Smooth muscle cell (in vitro differentiated cells): ENCODE results near the gene SMNDC1. TPM values are rescaled to one million over a fixed set of nuclear protein-coding genes. Genes with fewer than 3 reads are reported as not detected.

ENCODE experiments used
- DNase-seq: peaks from one replicate; lab custom pipeline; 2025; ENCODE audit not compliant: unreplicated experiment; lab: John Stamatoyannopoulos, UW
- H2AFZ ChIP-seq: fragments of 200-600 bp; sonication (generic); 2 replicates; pipeline ENCODE4 v1.6.0; 2016; ENCODE audit warnings: antibody characterized with exemption, low read depth, mild to moderate bottlenecking
- H3F3A ChIP-seq: fragments of 200-600 bp; sonication (generic); 2 replicates; pipeline ENCODE4 v1.6.0; 2017; ENCODE audit warnings: antibody characterized with exemption, low read depth
- H3K27ac ChIP-seq: fragments of 200-600 bp; sonication (generic); 2 replicates; pipeline ENCODE4 v1.5.1; 2016; ENCODE audit warnings: low read depth, mild to moderate bottlenecking
- H3K27me3 ChIP-seq: fragments of 200-600 bp; sonication (generic); 2 replicates; pipeline ENCODE4 v1.6.1; 2016; ENCODE audit warnings: low read depth, mild to moderate bottlenecking
- H3K36me3 ChIP-seq: fragments of 200-600 bp; sonication (generic); 2 replicates; pipeline ENCODE4 v1.5.1; 2016; ENCODE audit warnings: low read depth
- H3K4me1 ChIP-seq: fragments of 200-600 bp; sonication (generic); 2 replicates; pipeline ENCODE4 v1.5.1; 2016; ENCODE audit warnings: low read depth
- H3K4me2 ChIP-seq: fragments of 200-600 bp; sonication (generic); 2 replicates; pipeline ENCODE4 v1.6.0; 2016; ENCODE audit warnings: mild to moderate bottlenecking
- H3K4me3 ChIP-seq: fragments of 200-600 bp; sonication (generic); 2 replicates; pipeline ENCODE4 v1.5.1; 2016; ENCODE audit warnings: mild to moderate bottlenecking
- H3K79me2 ChIP-seq: fragments of 200-600 bp; sonication (generic); 2 replicates; pipeline ENCODE4 v1.6.0; 2016; ENCODE audit warnings: low read depth, mild to moderate bottlenecking
- H3K9ac ChIP-seq: fragments of 200-600 bp; sonication (generic); 2 replicates; pipeline ENCODE4 v1.6.0; 2016; ENCODE audit warnings: low read depth
- H3K9me3 ChIP-seq: fragments of 200-600 bp; sonication (generic); replicated peaks from 2 replicates; pipeline ENCODE4 v1.5.1; 2016; ENCODE audit warnings: low read depth
- H4K20me1 ChIP-seq: fragments of 200-600 bp; sonication (generic); 2 replicates; pipeline ENCODE4 v1.6.0; 2016; ENCODE audit warnings: low read depth
- WGBS: methylation state at CpG from one replicate; pipeline ENCODE4 v1.1.7; 2016; ENCODE audit warnings: low lambda C conversion rate; 5-methylcytosine and 5-hydroxymethylcytosine counted together
- polyA plus RNA-seq: library from polyadenylated mRNA; unstranded; fragments of >200 nt; fragmentation: Nextera tagmentation; extraction: Ambion mirVana; gene quantifications from 2 replicates; pipeline ENCODE4 v1.2.1, GENCODE V29; 2016
- total RNA-seq: library from RNA; depleted of rRNA; stranded (reverse); fragments of >200 nt; gene quantifications from 2 replicates; pipeline ENCODE4 v1.2.3, GENCODE V29; 2014
- TF ChIP-seq, protein P1 (sequence below): fragments of 200-600 bp; sonication (generic); IDR thresholded peaks from 2 replicates; pipeline ENCODE4 v1.5.1; 2017; ENCODE audit warnings: borderline replicate concordance, mild to moderate bottlenecking, antibody characterized with exemption; ENCODE audit not compliant: insufficient read depth, poor library complexity, severe bottlenecking

The SMNDC1 gene
- total and polyA plus RNA-seq, 2 experiments from 2014 or later, result 17.7 to 22.2 TPM

DNA sequence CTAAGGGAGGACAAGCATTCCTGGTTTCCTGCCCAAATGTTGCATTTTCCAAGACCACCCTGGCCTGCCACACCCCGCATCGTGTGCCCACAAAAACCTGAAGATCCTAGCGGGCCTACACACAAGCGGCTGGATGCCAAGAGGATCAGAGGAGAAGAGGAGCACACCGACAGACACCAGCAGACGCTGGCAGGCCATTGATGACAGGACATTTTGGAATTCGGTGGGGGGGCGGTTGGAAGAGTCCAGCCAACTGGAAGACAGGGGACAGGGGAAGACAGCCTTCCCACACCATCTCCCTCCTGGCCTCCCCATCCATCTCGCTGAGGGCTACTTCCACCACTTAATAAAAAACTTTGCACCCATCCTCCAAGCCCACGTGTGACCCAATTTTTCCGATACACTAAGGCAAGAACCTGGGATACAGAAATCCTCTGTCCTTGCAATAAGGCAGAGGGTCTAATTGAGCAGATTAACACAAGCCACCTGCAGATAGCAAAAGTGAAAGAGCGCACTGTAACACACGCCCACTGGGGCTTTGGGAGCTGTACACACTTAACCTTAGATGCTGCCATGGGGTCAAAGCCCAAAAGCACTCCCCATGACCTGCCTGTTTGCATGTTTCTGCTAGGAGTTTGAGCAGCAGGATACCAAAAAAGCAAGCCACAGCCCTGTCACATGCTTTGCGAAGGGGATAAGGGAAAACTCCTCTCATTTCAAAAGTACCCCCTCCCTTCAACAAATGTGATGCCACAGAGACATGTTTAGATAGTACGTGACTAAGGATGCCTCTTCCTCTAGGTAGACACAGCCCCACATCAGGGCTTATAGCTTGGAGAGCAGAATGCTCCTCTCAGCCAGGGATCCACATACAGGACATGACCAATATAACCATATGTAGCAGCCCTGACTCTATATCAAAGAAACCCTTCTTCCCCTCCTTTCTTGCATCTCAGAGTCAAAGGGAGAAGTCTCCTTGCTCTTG lies 13.4 kb upstream of the SMNDC1 start:
- Histone ChIP-seq H3F3A (peaks cover 5% of the 10 kb centered on the region), H3K27me3 (peaks cover 9% of the 10 kb centered on the region), H3K27ac (no peak overlapping the region), H3K4me2 (no peak overlapping the region), H3K36me3 (no peaks in the 10 kb centered on the region), H2AFZ (no peak overlapping the region), H4K20me1 (no peaks in the 10 kb centered on the region), H3K9ac (no peak overlapping the region), H3K79me2 (no peaks in the 10 kb centered on the region), H3K9me3 (no peaks in the 10 kb centered on the region), H3K4me1 (no peaks in the 10 kb centered on the region), H3K4me3 (no peak overlapping the region)
- 86% methylated on average over 15 of the region's 15 CpGs for WGBS
- no peak for DNase-seq
- TF ChIP-seq, protein P1, sequence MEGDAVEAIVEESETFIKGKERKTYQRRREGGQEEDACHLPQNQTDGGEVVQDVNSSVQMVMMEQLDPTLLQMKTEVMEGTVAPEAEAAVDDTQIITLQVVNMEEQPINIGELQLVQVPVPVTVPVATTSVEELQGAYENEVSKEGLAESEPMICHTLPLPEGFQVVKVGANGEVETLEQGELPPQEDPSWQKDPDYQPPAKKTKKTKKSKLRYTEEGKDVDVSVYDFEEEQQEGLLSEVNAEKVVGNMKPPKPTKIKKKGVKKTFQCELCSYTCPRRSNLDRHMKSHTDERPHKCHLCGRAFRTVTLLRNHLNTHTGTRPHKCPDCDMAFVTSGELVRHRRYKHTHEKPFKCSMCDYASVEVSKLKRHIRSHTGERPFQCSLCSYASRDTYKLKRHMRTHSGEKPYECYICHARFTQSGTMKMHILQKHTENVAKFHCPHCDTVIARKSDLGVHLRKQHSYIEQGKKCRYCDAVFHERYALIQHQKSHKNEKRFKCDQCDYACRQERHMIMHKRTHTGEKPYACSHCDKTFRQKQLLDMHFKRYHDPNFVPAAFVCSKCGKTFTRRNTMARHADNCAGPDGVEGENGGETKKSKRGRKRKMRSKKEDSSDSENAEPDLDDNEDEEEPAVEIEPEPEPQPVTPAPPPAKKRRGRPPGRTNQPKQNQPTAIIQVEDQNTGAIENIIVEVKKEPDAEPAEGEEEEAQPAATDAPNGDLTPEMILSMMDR, result no peak

DNA sequence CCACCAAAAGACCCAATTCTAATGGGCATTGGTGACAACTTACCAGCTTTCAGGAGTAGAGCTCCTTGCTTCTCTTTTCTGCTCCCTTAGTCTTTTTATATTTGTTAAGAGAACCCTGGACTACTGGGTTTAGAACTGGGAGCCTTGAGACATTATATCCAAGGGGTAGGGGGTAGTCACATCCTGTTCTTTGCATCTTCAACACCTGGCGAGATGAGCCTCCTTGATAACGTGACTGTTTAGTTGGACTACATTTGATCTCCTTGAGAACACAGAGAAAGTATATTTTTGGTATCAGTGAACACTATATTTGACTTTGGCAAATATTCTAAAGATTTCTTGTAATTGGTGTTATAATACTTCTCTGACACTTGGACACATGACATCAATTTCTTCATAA lies 9.0 kb upstream of the SMNDC1 start:
- H3K4me2 ChIP-seq, result no peak overlapping the region
- H3K9me3 ChIP-seq, result no peaks in the 10 kb centered on the region
- H3K79me2 ChIP-seq, result no peaks in the 10 kb centered on the region
- H3K4me1 ChIP-seq, result no peaks in the 10 kb centered on the region
- H3K9ac ChIP-seq, result no peak overlapping the region
- no peaks in the 10 kb centered on the region for H4K20me1 ChIP-seq
- DNase-seq, result no peak
- H3K27ac ChIP-seq, result no peak overlapping the region
- H3F3A ChIP-seq, result no peaks in the 10 kb centered on the region
- H2AFZ ChIP-seq, result no peak overlapping the region
- 95% methylated on average over 2 of the region's 2 CpGs for WGBS
- peaks cover 9% of the 10 kb centered on the region for H3K27me3 ChIP-seq
- no peaks in the 10 kb centered on the region for H3K36me3 ChIP-seq
- TF ChIP-seq, protein P1, result no peak
- no peak overlapping the region for H3K4me3 ChIP-seq

DNA sequence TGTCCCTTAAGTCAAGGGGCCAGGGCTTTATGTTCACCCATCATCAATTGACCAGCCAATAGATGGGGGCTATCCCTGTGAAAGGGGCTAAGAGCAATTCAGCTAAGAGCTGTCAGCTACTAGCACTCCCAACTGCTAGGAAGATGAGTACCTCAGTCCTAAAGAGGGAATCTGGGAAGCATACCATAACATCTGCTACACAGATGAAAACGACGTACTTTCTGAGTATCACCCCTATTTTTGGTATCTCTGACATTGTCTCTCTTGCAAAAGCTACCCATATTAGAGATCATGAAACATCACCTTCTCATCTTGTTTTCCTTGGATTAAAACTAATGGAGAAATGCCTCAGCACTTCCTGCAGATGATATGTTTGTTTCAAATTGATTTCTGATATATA lies 7.5 kb upstream of the SMNDC1 start:
- no peak overlapping the region for H3K27ac ChIP-seq
- TF ChIP-seq, protein P1, result no peak
- no peaks in the 10 kb centered on the region for H3K9me3 ChIP-seq
- H3K27me3 ChIP-seq, result peaks cover 9% of the 10 kb centered on the region
- H3K79me2 ChIP-seq, result no peaks in the 10 kb centered on the region
- H3K9ac ChIP-seq, result no peak overlapping the region
- no peak for DNase-seq
- no peak overlapping the region for H3K4me2 ChIP-seq
- no peaks in the 10 kb centered on the region for H3K4me1 ChIP-seq
- no peak overlapping the region for H2AFZ ChIP-seq
- H3K4me3 ChIP-seq, result no peak overlapping the region
- 87% methylated on average over 2 of the region's 2 CpGs for WGBS
- H3F3A ChIP-seq, result no peaks in the 10 kb centered on the region
- no peaks in the 10 kb centered on the region for H3K36me3 ChIP-seq
- H4K20me1 ChIP-seq, result no peaks in the 10 kb centered on the region
